ENCODE measurements around the gene CYP11A1.

Gene CYP11A1

GRCh38 chr15:74320352-74321247, 46.8 kb downstream of the CYP11A1 start:
- no peak overlapping the region for H3K4me3 ChIP-seq (ENCODE audit: low read length)
- H3K4me1 ChIP-seq (ENCODE audit: control insufficient read depth, insufficient read depth, low read length): peaks cover 24% of the 10 kb centered on the region
- H3K36me3 ChIP-seq (ENCODE audit: insufficient read depth, low read length): no peaks in the 10 kb centered on the region
- H3K4me2 ChIP-seq (ENCODE audit: low read length): no peak overlapping the region
- no peak overlapping the region for H3K9ac ChIP-seq (ENCODE audit: low read depth, low read length)
- peaks cover 7% of the 10 kb centered on the region for H3K27me3 ChIP-seq (ENCODE audit: control insufficient read depth, insufficient read depth, low read length)
- no peaks in the 10 kb centered on the region for H3K9me3 ChIP-seq (replicated peaks; ENCODE audit: low read length)

- no peak overlapping the region for H3K4me2 ChIP-seq (ENCODE audit: low read length)
- H3K9ac ChIP-seq (ENCODE audit: low read depth, low read length): no peak overlapping the region
- no peaks in the 10 kb centered on the region for H3K36me3 ChIP-seq (ENCODE audit: insufficient read depth, low read length)
- no peaks in the 10 kb centered on the region for H3K27me3 ChIP-seq (ENCODE audit: control insufficient read depth, insufficient read depth, low read length)
- H3K4me3 ChIP-seq (ENCODE audit: low read length): no peak overlapping the region
- H3K9me3 ChIP-seq (replicated peaks; ENCODE audit: low read length): no peaks in the 10 kb centered on the region
- peaks cover 26% of the 10 kb centered on the region for H3K4me1 ChIP-seq (ENCODE audit: control insufficient read depth, insufficient read depth, low read length)
Observed at GRCh38 chr15:74319596-74320351, 47.7 kb downstream of the CYP11A1 start.

- H3K4me1 ChIP-seq (ENCODE audit: control insufficient read depth, insufficient read depth, low read length): peaks cover 28% of the 10 kb centered on the region
- H3K9ac ChIP-seq (ENCODE audit: low read depth, low read length): no peak overlapping the region
- H3K4me3 ChIP-seq (ENCODE audit: low read length): no peak overlapping the region
- no peaks in the 10 kb centered on the region for H3K9me3 ChIP-seq (replicated peaks; ENCODE audit: low read length)
- H3K36me3 ChIP-seq (ENCODE audit: insufficient read depth, low read length): no peaks in the 10 kb centered on the region
- H3K4me2 ChIP-seq (ENCODE audit: low read length): no peak overlapping the region
- no peaks in the 10 kb centered on the region for H3K27me3 ChIP-seq (ENCODE audit: control insufficient read depth, insufficient read depth, low read length)
Observed at GRCh38 chr15:74319138-74319460, 48.3 kb downstream of the CYP11A1 start.

GRCh38 chr15:74318376-74319137, 48.9 kb downstream of the CYP11A1 start:
- no peaks in the 10 kb centered on the region for H3K9me3 ChIP-seq (replicated peaks; ENCODE audit: low read length)
- H3K4me1 ChIP-seq (ENCODE audit: control insufficient read depth, insufficient read depth, low read length): peaks cover 28% of the 10 kb centered on the region
- H3K36me3 ChIP-seq (ENCODE audit: insufficient read depth, low read length): no peaks in the 10 kb centered on the region
- peak overlapping the region; percentile 32 for H3K9ac ChIP-seq (ENCODE audit: low read depth, low read length)
- peak overlapping the region; percentile 73 for H3K4me2 ChIP-seq (ENCODE audit: low read length)
- H3K27me3 ChIP-seq (ENCODE audit: control insufficient read depth, insufficient read depth, low read length): no peaks in the 10 kb centered on the region
- no peak overlapping the region for H3K4me3 ChIP-seq (ENCODE audit: low read length)

- H3K4me1 ChIP-seq (ENCODE audit: control insufficient read depth, insufficient read depth, low read length): peaks cover 28% of the 10 kb centered on the region
- H3K36me3 ChIP-seq (ENCODE audit: insufficient read depth, low read length): no peaks in the 10 kb centered on the region
- no peaks in the 10 kb centered on the region for H3K9me3 ChIP-seq (replicated peaks; ENCODE audit: low read length)
- H3K9ac ChIP-seq (ENCODE audit: low read depth, low read length): peak overlapping the region; percentile 77
- no peaks in the 10 kb centered on the region for H3K27me3 ChIP-seq (ENCODE audit: control insufficient read depth, insufficient read depth, low read length)
- peak overlapping the region; percentile 41 for H3K4me3 ChIP-seq (ENCODE audit: low read length)
- peak overlapping the region; percentile 73 for H3K4me2 ChIP-seq (ENCODE audit: low read length)
Observed at GRCh38 chr15:74317820-74318375, 49.5 kb downstream of the CYP11A1 start.

- Histone ChIP-seq H3K9me3 (replicated peaks; ENCODE audit: low read length) (no peaks in the 10 kb centered on the region), H3K4me3 (ENCODE audit: low read length) (no peak overlapping the region), H3K27me3 (ENCODE audit: control insufficient read depth, insufficient read depth, low read length) (peaks cover 5% of the 10 kb centered on the region), H3K9ac (ENCODE audit: low read depth, low read length) (no peak overlapping the region), H3K4me2 (ENCODE audit: low read length) (no peak overlapping the region), H3K36me3 (ENCODE audit: insufficient read depth, low read length) (no peaks in the 10 kb centered on the region), H3K4me1 (ENCODE audit: control insufficient read depth, insufficient read depth, low read length) (peaks cover 28% of the 10 kb centered on the region)
Observed at GRCh38 chr15:74316141-74316540, 51.3 kb downstream of the CYP11A1 start.

GRCh38 chr15:74315626-74316025, 51.8 kb downstream of the CYP11A1 start:
- Histone ChIP-seq H3K9ac (ENCODE audit: low read depth, low read length) (no peak overlapping the region), H3K4me1 (ENCODE audit: control insufficient read depth, insufficient read depth, low read length) (peaks cover 28% of the 10 kb centered on the region), H3K9me3 (replicated peaks; ENCODE audit: low read length) (no peaks in the 10 kb centered on the region), H3K27me3 (ENCODE audit: control insufficient read depth, insufficient read depth, low read length) (peaks cover 9% of the 10 kb centered on the region), H3K4me3 (ENCODE audit: low read length) (no peak overlapping the region), H3K36me3 (ENCODE audit: insufficient read depth, low read length) (no peaks in the 10 kb centered on the region), H3K4me2 (ENCODE audit: low read length) (no peak overlapping the region)

- Histone ChIP-seq H3K4me3 (ENCODE audit: low read length) (no peak overlapping the region), H3K27me3 (ENCODE audit: control insufficient read depth, insufficient read depth, low read length) (peaks cover 11% of the 10 kb centered on the region), H3K36me3 (ENCODE audit: insufficient read depth, low read length) (no peaks in the 10 kb centered on the region), H3K4me1 (ENCODE audit: control insufficient read depth, insufficient read depth, low read length) (peaks cover 28% of the 10 kb centered on the region), H3K9ac (ENCODE audit: low read depth, low read length) (no peak overlapping the region), H3K4me2 (ENCODE audit: low read length) (no peak overlapping the region), H3K9me3 (replicated peaks; ENCODE audit: low read length) (no peaks in the 10 kb centered on the region)
Observed at GRCh38 chr15:74314795-74315438, 52.5 kb downstream of the CYP11A1 start.

GRCh38 chr15:74313889-74314288, 53.6 kb downstream of the CYP11A1 start:
- Histone ChIP-seq H3K4me1 (ENCODE audit: control insufficient read depth, insufficient read depth, low read length) (peaks cover 23% of the 10 kb centered on the region), H3K4me3 (ENCODE audit: low read length) (no peak overlapping the region), H3K9ac (ENCODE audit: low read depth, low read length) (no peak overlapping the region), H3K27me3 (ENCODE audit: control insufficient read depth, insufficient read depth, low read length) (peaks cover 20% of the 10 kb centered on the region), H3K9me3 (replicated peaks; ENCODE audit: low read length) (no peaks in the 10 kb centered on the region), H3K4me2 (ENCODE audit: low read length) (no peak overlapping the region), H3K36me3 (ENCODE audit: insufficient read depth, low read length) (no peaks in the 10 kb centered on the region)

GRCh38 chr15:74312445-74313007, 54.9 kb downstream of the CYP11A1 start:
- Histone ChIP-seq H3K9ac (ENCODE audit: low read depth, low read length) (no peak overlapping the region), H3K4me1 (ENCODE audit: control insufficient read depth, insufficient read depth, low read length) (peaks cover 11% of the 10 kb centered on the region), H3K27me3 (ENCODE audit: control insufficient read depth, insufficient read depth, low read length) (peaks cover 26% of the 10 kb centered on the region), H3K9me3 (replicated peaks; ENCODE audit: low read length) (no peaks in the 10 kb centered on the region), H3K36me3 (ENCODE audit: insufficient read depth, low read length) (no peaks in the 10 kb centered on the region), H3K4me3 (ENCODE audit: low read length) (no peak overlapping the region), H3K4me2 (ENCODE audit: low read length) (no peak overlapping the region)

All from skeletal muscle satellite cell (primary cell).